GM21515 (cell line): ENCODE data around the gene ASRGL1.
"Not testable (repeated sequence)": the region's sequence is repeated elsewhere in the genome, so short reads cannot be mapped to it uniquely, and the experiment has no call there.

ENCODE experiments used
- ATAC-seq: cut with Tn5 transposase; IDR thresholded peaks from one replicate; pipeline ENCODE4 v1.9.1; 2021; ENCODE audit not compliant: unreplicated experiment

Gene ASRGL1

GRCh38 chr11:62337303-62338181, at the start of gene ASRGL1:
ASRGL1 (plus strand) TSS chr11:62337448; CDS start chr11:62337978, 530 bp downstream.
- ATAC-seq, result no peak

GRCh38 chr11:62295504-62295903, 41.7 kb upstream of the ASRGL1 start:
- no peak for ATAC-seq

DNA sequence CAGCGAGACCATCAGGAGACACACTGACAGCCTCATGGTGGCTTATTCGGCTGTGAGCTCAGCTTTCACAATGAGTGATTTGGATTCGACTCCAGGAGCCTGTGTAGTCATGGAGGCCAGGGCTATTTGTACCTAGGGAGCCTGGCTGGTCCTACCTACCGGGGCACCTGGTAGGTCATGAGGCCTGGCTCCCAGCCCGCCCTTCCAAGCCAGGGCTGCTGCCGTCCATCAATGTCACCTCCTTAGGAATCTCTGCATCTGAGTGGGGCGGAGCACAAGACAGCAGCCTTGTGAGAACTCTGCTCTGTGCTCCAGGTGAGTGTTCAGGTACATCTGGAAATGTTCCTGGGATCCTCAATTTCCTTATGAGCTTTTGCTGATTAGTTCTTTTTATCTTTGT, 38.3 kb upstream of the ASRGL1 start, which contains the start of gene SCGB1D4:
TSS of gene SCGB1D4 (minus strand) at position 101 of the 400 bp plus-strand sequence. CDS start at position 36, 65 bp downstream.
- ATAC-seq, result no peak

DNA sequence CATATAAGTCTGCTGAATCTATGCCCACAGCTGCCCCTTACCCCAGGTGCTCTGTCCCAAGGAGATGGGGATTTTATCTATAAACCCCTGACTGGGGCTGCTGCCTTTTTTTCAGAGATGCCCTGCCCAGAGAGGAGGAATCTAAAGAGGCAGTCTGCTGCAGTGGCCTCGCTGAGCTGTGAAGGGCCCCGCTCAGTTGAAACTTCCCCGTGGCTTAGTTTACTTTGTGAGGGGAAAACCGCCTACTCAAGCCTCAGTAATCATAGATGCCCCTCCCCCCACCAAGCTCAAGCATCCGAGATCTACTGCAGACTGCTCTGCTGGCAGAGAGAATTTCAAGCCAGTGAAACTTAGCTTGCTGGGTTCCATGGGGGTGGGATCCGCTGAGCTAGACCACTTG, 31.0 kb upstream of the ASRGL1 start:
- ATAC-seq, result no peak

GRCh38 chr11:62307950-62308349, 29.3 kb upstream of the ASRGL1 start:
- ATAC-seq, result no peak

- no peak for ATAC-seq
These were observed 27.3 kb upstream of the ASRGL1 start for GRCh38 chr11:62309991-62310390.

GRCh38 chr11:62315431-62315830, 21.8 kb upstream of the ASRGL1 start:
- no peak for ATAC-seq

GRCh38 chr11:62322524-62322923, 14.7 kb upstream of the ASRGL1 start:
- ATAC-seq, result no peak

DNA sequence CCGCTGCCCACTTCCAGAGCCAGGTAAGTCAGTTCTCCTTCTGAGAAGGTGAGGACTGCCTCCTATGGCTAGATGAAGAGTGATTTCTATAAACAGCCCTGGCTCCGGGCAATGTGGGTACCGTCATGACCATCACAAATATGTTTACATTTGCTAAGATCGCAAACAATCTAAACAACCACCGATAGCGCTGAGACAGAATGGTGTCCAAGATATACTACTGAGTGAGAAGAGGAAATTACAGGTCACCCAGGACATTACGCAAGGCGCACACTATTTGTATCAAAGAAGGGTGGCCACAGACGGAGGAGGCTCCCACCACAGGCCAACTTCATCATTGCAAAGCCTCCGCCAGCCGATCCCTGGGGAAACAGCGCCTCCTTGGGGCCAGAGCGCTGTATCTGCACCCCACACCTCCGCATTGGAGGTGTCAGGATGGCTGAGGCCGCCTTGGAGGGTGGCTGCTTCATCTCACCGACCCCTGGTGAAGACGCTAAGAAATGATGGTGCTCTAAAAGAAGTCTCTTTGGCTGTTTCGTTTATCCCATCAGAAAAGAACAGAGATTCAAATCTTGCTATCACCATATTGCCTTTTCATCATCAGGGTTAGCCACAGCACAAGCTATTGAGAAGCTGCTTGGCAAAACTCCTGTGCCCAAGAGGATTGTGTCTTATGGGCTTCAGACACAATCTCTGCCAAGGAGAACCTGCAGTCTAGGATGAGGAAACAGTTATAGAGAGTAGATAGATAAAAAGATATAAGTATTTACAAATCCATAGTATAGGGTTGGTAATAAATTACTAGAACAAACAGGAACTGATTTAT, 12.3 kb upstream of the ASRGL1 start:
- no peak for ATAC-seq

- not testable (repeated sequence) for ATAC-seq
These were observed 11.5 kb upstream of the ASRGL1 start for GRCh38 chr11:62325781-62326180.

DNA sequence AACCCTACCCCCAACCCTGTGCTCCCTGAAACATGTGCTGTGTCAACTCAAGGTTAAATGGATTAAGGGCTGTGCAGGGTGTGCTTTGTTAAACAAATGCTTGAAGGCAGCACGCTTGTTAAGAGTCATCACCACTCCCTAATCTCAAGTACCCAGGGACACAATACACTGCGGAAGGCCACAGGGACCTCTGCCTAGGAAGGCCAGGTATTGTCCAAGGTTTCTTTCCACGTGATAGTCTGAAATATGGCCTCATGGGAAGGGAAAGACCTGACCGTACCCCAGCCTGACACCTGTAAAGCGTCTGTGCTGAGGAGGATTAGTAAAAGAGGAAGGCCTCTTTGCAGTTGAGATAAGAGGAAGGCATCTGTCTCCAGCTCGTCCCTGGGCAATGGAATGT, 10.5 kb upstream of the ASRGL1 start:
- not testable (repeated sequence) for ATAC-seq

DNA sequence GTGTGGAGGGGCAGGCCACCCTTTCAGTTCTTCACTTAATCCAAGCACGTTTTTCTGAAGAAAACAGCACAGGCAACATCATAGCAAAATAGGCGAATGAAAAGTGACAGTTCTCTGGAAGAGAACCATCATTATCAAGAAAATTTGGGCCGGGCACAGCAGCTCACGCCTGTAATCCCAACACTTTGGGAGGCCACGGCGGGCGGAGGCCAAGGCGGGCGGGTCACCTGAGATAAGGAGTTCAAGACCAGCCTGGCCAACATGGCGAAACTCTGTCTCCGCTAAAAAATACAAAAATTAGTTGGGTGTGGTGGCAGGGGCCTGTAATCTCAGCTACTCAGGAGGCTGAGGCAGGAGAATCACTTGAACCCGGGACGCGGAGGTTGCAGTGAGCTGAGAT, 9.7 kb upstream of the ASRGL1 start:
- ATAC-seq, result not testable (repeated sequence)

GRCh38 chr11:62331264-62331663, 6.0 kb upstream of the ASRGL1 start:
- not testable (repeated sequence) for ATAC-seq

GRCh38 chr11:62333768-62334167, 3.5 kb upstream of the ASRGL1 start:
- ATAC-seq, result no peak

GRCh38 chr11:62336949-62337302, 322 bp upstream of the ASRGL1 start:
- ATAC-seq, result not testable (repeated sequence)

- no peak for ATAC-seq
These were observed 970 bp downstream of the ASRGL1 start for GRCh38 chr11:62338218-62338617.

DNA sequence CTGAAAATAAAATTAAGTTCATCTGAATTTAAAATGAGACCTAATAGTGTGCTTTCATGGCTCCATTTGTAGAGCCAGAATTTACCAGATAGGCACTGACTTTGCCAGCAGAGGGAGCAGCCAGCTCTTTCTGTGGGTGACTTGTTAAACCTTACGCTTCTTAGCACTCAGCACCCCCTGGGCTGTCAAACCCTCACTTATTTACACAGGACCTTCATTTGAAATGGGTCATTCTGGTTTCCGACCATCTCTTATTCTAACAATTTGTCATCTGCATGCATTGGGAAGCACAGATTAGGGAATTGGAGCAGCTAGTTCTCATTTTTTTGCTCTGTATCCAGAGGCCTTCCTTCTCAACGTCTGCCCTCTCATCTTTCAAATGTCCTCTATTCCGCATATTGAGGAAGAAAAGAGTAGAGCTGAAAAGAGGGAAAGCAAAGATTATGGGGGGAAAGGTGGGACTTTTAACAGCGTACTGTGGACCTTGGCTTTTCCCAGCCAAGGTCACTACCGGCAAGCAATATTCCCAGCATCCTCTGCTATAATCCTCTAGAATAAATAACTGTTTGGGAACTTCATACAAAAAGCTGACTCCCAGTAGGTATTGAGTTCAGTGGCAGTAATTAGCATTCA, 3.1 kb downstream of the ASRGL1 start:
- no peak for ATAC-seq

DNA sequence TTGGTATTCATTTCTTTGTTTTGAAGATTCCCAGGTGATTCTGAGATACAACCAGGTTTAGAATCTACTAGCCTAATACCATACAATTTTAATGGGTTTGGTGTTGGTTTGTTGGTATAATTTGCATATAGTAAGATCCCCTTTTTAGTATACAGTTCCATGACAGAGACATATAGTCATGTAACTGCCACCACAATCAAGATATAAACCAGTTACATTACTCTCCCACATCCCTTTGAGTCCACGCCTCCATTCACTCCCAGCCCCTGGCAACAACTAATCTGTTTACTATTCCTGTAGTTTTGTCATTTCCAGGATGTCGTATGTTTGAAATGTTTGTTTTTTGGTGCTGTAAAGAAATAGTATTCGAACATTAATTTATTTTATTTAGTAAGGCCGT, 4.3 kb downstream of the ASRGL1 start:
- no peak for ATAC-seq

DNA sequence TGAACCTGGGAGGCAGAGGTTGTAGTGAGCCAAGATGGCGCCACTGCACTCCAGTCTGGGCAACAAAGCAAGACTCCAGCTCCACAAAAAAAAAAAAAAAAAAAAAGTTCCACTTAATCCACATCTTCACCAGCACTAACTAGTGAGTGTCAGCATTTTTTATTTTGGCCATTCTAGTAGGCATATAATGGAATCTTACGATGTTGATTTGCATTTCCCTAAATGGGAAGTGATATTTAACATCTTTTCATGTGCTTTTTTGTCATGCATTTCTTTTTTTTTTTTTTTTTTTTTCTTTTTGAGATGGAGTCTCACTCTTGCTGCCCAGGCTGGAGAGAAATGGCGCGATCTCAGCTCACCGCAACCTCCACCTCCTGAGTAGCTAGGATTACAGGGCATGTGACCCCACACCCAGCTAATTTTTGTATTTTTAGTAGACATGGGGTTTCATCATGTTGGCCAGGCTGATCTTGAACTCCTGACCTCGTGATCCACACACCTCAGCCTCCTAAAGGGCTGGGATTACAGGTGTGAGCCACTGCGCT, 6.5 kb downstream of the ASRGL1 start:
- not testable (repeated sequence) for ATAC-seq

GRCh38 chr11:62344210-62344609, 7.0 kb downstream of the ASRGL1 start:
- ATAC-seq, result no peak

GRCh38 chr11:62345861-62346260, 8.6 kb downstream of the ASRGL1 start:
- ATAC-seq, result no peak
